Natural killer cell treated with Interleukin-12 subunit alpha and Interleukin-12 subunit beta and Interleukin-15 and Interleukin-18, amount 100 ng/mL, for 72 hours (primary cell): ENCODE results near the gene TOMM34. TPM values are rescaled to one million over a fixed set of nuclear protein-coding genes. Genes with fewer than 3 reads are reported as not detected.

Experiments
- ATAC-seq, 2 donors: fragments of 150-1000 bp; cut with Tn5 transposase in 1 of 2; sonication (Bioruptor Pico), chemical (Tn5 transposase) in 1 of 2; 2 replicates each; pipeline ENCODE4 v1.10.0; 2021
- DNase-seq: peaks from one replicate; pipeline ENCODE4 v3.0.0; 2022; ENCODE audit warnings: low spot score
- H3K27ac Mint-ChIP-seq, 2 donors: 1 replicate in 1 of 2; 2 replicates in 1 of 2; pipeline ENCODE4 v1.8.0; 2022; ENCODE audit warnings: mixed read lengths in 2 of 2, mild to moderate bottlenecking in 1 of 2, moderate library complexity in 1 of 2
- H3K27me3 Mint-ChIP-seq, 2 donors: 1 replicate in 1 of 2; 2 replicates in 1 of 2; pipeline ENCODE4 v1.8.0; 2022; ENCODE audit warnings: mixed read lengths in 2 of 2
- H3K36me3 Mint-ChIP-seq: one replicate; pipeline ENCODE4 v1.8.0; 2022; ENCODE audit warnings: mixed read lengths
- H3K4me1 Mint-ChIP-seq, 2 donors: 1 replicate in 1 of 2; 2 replicates in 1 of 2; pipeline ENCODE4 v1.8.0; 2022; ENCODE audit warnings: low read depth in 2 of 2, mixed read lengths in 2 of 2, mild to moderate bottlenecking in 1 of 2
- H3K4me3 Mint-ChIP-seq: one replicate; pipeline ENCODE4 v1.8.0; 2022; ENCODE audit warnings: mixed read lengths
- H3K9me3 Mint-ChIP-seq: 2 replicates; pipeline ENCODE4 v1.8.0; 2022; ENCODE audit warnings: mixed read lengths
- total RNA-seq, 2 donors: library from RNA; stranded (reverse); gene quantifications; one replicate each; pipeline ENCODE4 v1.2.3, GENCODE V29; 2022

Gene TOMM34
- total RNA-seq, 2 donors from 2014 or later, result 25.1 to 34.9 TPM

DNA sequence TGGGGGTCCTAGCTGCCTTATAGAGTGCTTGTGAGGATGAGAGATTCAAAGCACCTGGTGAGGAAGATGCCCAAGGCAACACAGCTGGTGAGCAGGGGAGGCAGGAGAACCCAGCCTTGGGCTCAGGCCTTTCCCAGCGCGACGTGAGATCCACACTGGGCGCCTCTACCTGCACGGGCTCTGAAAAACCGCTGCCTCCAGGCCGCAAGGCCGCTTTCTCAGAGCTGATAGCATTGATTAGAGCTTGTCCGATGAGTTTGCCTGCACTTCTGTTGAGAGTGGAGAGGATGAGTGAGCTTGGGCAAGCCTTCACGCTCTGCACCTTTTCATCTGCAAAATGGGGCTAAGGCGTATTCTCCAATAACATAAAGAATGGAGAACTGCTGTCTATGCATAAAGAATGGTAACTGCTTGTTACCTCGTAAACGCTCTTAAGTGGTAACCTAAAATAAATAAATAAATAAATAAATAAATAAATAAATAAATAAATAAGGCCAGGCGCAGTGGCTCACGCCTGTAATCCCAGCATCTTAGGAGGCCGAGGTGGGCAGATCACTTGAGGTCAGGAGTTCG lies 49.4 kb downstream of the TOMM34 start:
- peak overlapping the region; percentile 85 for H3K4me3 Mint-ChIP-seq
- H3K36me3 Mint-ChIP-seq, result peaks cover 4% of the 10 kb centered on the region
- H3K27ac Mint-ChIP-seq, result peak overlapping the region in 1 of 2 donors; percentile 47

DNA sequence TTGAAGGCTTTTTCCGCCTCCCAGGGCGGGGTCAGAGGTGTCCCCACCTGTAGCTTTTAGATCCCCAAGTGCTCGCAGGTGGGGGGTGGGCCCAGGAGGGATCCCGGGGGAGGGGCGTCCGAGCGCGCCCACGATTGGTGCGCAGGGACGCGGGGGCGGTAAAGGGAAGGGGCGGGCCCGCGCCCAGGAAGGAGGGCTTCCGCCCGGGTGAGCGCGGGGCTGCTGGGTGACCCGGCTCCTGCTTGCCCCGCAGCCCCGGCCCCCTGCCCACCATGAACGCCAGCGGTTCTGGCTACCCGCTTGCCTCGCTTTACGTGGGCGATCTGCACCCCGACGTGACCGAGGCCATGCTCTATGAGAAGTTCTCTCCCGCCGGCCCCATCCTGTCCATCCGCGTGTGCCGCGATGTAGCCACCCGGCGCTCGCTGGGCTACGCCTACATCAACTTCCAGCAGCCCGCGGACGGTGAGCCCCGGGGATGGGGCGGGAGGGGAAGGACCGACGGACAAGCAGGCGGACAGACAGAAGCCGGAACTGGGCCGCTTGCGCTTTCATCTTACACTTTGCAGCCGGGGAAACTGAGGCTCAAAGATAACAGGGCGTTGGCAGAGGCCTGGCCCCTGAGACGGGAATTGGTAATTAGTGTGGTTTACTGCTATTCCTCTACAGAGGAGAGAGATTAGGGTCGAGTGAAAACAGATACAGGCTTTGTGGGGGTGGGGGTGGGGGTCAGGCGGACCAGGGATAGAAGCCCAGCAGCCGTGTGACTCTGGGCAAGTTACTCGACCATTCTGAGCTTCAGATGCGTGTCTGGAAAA lies 50.1 kb downstream of the TOMM34 start, which contains the start of gene PABPC1L:
PABPC1L (plus strand) TSS at position 189 of the 818 bp plus-strand sequence; CDS start at position 273, 84 bp downstream.
- H3K4me1 Mint-ChIP-seq, result peaks cover 19 to 25% of the 10 kb centered on the region in 2 donors
- H3K27me3 Mint-ChIP-seq, result no peaks in the 10 kb centered on the region
- H3K36me3 Mint-ChIP-seq, result peaks cover 10% of the 10 kb centered on the region
- H3K4me3 Mint-ChIP-seq, result peak within 1 kb of the TSS; percentile 85
- H3K9me3 Mint-ChIP-seq, result no peaks in the 10 kb centered on the region
- ATAC-seq (peak; percentile 95 to 96), DNase-seq (peak; percentile 86)
- peak within 1 kb of the TSS; percentile 47 to 57 for H3K27ac Mint-ChIP-seq

More for the DNA sequence above, 49.4 kb downstream of the TOMM34 start:
- no peak for ATAC-seq
- Mint-ChIP-seq H3K4me1 (peaks cover 21 to 27% of the 10 kb centered on the region in 2 donors), H3K9me3 (no peaks in the 10 kb centered on the region), H3K27me3 (no peaks in the 10 kb centered on the region)
- no peak for DNase-seq

DNA sequence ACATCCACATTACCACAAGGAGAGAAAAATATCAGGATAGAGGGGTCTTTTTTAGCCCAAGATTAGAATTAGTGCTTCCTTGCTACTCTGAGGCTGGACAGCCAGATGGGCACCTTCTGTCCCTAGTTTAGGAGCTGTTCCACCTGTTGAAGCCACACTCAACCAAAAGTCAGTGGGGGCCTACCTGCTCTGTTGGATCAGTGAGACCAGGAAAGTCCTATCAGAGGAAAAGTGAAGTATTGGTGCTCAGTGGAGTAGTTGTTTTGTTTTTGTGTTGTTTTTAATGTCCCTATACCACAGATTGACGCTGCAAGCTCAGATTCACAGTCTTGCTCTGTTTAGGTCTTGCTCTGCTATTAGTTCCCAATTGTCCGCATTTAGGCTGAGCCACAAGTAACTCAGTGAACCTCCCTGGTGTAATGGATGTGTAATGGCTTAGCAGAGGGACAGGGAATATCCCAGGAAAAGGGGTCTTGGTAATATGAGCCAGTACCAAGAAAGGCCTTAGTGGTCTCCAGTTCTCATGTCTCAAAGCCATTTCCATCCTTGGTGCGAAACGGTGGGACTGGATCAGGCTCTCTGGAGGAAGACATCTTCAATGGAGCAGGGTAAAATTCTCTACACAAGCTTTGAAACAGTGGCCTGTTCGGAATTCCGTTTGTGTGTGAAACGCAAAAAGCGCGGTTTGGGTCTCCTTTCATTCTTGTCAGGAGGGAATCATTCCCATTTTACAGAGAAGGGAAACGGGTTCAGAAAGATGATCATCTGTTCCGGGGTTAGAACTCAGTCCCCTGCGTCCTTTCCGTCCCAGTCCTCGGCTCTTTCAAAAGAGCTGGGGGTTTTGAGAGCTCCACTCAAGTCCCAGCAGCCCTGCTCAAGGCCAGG lies 51.0 kb downstream of the TOMM34 start:
- Mint-ChIP-seq H3K27me3 (no peaks in the 10 kb centered on the region), H3K9me3 (no peaks in the 10 kb centered on the region), H3K27ac (peak overlapping the region; percentile 37 to 57), H3K36me3 (peaks cover 15% of the 10 kb centered on the region), H3K4me1 (peaks cover 13 to 18% of the 10 kb centered on the region in 2 donors), H3K4me3 (peak overlapping the region; percentile 85)
- ATAC-seq (no peak), DNase-seq (no peak)

DNA sequence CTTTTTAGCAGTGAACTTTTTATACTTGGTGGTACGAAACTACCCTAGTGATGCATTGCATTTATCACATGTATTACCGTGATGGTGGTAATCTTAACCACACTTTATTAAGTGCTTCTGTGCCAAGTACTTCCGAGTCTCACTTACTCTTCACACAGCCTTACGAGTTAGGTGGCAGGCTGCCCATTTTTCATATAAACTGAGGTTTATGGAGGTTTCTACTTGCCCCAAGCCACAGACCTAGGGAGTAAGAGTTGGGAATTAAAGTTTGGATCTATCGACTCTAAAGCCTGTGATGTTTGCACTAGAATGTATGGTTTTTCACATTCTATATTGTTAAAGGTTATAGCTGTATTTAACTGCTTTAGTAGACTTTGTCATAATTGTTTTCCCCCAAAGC lies 55.8 kb downstream of the TOMM34 start:
- H3K9me3 Mint-ChIP-seq, result no peaks in the 10 kb centered on the region
- H3K36me3 Mint-ChIP-seq, result peaks cover 26% of the 10 kb centered on the region
- no peak for DNase-seq
- ATAC-seq, result no peak
- H3K27ac Mint-ChIP-seq, result peak overlapping the region in 1 of 2 donors; percentile 14
- peaks cover 19% of the 10 kb centered on the region in 2 donors for H3K4me1 Mint-ChIP-seq
- H3K27me3 Mint-ChIP-seq, result no peaks in the 10 kb centered on the region
- H3K4me3 Mint-ChIP-seq, result no peak overlapping the region

DNA sequence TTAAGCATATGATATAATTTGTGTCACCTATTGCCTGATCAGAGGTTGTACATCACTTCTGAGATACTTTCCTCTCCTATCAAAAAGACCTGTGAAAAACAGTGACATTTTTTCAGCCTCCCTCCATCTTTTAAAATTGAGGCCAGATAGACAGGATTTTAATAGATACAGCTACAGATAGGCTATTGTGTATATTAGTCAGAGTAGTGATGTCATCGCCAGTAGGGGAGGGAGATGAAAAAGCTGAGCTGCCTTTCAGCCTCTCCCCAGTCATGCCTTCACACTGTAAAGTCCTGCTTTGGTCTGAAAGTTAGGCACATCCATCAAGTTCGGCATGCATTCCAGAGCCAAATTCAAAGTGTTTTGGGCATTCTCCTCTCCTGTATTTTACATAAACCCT lies 58.2 kb downstream of the TOMM34 start:
- DNase-seq, result no peak
- peaks cover 31% of the 10 kb centered on the region for H3K36me3 Mint-ChIP-seq
- no peak overlapping the region for H3K4me3 Mint-ChIP-seq
- peak overlapping the region in 1 of 2 donors; percentile 6 for H3K27ac Mint-ChIP-seq
- H3K9me3 Mint-ChIP-seq, result no peaks in the 10 kb centered on the region
- H3K4me1 Mint-ChIP-seq, result peaks cover 24 to 26% of the 10 kb centered on the region in 2 donors
- ATAC-seq, result no peak
- no peaks in the 10 kb centered on the region for H3K27me3 Mint-ChIP-seq

DNA sequence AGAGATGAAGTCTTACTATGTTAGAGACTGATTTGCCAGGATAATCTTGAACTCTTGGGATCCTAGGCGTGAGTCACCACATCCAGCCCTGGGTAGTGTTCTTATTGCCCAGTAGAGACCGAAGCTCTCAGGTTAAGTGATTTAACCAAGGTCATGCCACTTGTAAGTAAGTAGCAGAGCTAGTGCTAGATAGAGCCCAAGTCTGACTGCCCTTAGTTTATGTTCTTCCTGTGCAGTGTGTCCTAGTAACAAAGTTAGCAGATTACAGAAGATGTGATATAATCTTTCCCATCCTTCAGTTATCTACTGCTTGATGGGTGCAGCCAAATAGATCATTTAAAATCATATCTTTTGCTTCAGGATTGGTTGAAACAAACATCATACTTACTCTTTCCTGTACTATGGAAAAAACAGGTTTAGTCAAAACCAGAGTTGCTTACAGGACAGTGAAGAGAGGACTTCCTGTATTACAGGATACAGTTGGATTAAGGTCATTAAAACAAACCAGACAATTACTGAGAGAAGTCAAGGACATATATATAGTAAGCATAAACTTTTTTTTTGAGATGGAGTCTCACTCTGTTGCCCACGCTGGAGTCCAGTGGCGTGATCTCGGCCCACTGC lies 59.9 kb downstream of the TOMM34 start:
- DNase-seq (no peak), ATAC-seq (peak; percentile 67 to 75)
- no peaks in the 10 kb centered on the region for H3K9me3 Mint-ChIP-seq
- H3K27me3 Mint-ChIP-seq, result no peaks in the 10 kb centered on the region
- peaks cover 23% of the 10 kb centered on the region for H3K36me3 Mint-ChIP-seq
- H3K4me3 Mint-ChIP-seq, result peak overlapping the region; percentile 33
- peaks cover 40 to 41% of the 10 kb centered on the region in 2 donors for H3K4me1 Mint-ChIP-seq
- H3K27ac Mint-ChIP-seq, result peak overlapping the region; percentile 76 to 88

DNA sequence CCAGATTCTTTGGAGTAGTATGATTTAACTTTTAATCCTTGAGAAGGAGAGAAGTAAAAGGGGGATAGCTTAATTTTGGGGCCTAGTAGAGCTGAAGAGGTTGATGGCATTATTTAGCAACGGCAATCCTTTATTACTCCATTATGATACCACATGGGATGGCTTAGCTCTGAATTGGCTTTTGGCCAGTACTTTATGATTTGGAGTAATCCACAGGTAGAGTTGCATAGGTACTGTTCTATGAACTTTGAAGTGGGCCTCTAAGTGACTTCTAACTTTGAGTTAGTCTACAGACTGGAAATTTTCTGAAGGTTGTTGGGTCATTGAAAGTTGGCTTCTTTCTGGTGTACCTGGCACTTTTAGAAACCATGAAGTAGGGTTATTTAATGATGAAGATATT lies 63.1 kb downstream of the TOMM34 start:
- no peaks in the 10 kb centered on the region for H3K9me3 Mint-ChIP-seq
- peak overlapping the region; percentile 30 for H3K4me3 Mint-ChIP-seq
- ATAC-seq (no peak), DNase-seq (no peak)
- H3K27me3 Mint-ChIP-seq, result no peaks in the 10 kb centered on the region
- peaks cover 58 to 67% of the 10 kb centered on the region in 2 donors for H3K4me1 Mint-ChIP-seq
- peaks cover 10% of the 10 kb centered on the region for H3K36me3 Mint-ChIP-seq
- H3K27ac Mint-ChIP-seq, result peak overlapping the region; percentile 20 to 28

DNA sequence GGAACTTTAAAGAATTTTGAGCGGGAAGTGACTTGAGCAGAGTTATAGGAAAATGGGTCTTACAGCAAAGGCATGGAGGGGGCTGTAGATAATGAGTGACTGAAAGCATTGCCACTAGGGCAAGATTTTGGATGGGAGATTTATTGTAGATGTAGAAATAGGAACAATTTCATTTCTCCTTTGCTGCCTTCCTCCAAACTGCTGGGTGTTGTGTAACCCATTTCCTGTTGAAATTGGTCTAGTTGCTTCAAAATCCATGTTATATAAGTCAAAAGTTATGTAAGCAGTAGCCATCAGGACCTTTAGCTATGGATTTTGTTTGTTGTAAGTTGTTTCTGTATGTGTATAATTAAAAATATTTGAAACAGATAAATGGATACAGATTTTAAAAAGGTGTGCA lies 63.6 kb downstream of the TOMM34 start:
- Mint-ChIP-seq H3K4me1 (peaks cover 62 to 73% of the 10 kb centered on the region in 2 donors), H3K27me3 (no peaks in the 10 kb centered on the region), H3K9me3 (no peaks in the 10 kb centered on the region), H3K27ac (peak overlapping the region; percentile 20 to 73), H3K36me3 (peaks cover 10% of the 10 kb centered on the region), H3K4me3 (peak overlapping the region; percentile 61)
- no peak for DNase-seq
- ATAC-seq, result no peak

DNA sequence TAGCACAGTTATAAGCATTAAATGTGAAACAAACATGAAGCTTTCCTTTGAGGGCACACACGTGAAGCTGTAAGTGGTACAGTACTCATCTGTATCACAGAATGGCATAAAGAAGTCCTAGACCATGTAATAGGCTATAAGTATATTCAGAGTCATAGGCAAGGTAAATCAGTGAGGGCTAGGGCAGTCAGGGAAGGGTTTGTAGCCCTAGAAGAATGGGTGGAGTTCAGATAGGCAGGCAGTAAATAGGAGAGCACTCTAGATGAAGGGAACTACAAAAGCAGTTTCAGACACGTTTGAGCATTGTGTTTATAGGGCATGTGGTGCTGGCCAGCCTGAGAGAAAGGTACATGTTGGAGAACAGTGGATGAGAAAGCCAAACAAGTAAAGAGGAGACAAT lies 65.2 kb downstream of the TOMM34 start:
- Mint-ChIP-seq H3K36me3 (peaks cover 10% of the 10 kb centered on the region), H3K9me3 (no peaks in the 10 kb centered on the region), H3K27ac (peak overlapping the region; percentile 20), H3K4me1 (peaks cover 60 to 69% of the 10 kb centered on the region in 2 donors), H3K27me3 (no peaks in the 10 kb centered on the region), H3K4me3 (peak overlapping the region; percentile 47)
- ATAC-seq (no peak), DNase-seq (no peak)

Other genes with a start within 250 kb of the TOMM34 start
- not detected for gene CCN5, start 245.0 kb downstream of the TOMM34 start, total RNA-seq
- under 1 TPM; 0.28 to 0.50 TPM for gene KCNK15, start 214.5 kb downstream of the TOMM34 start, total RNA-seq
- gene RIMS4, start 149.9 kb downstream of the TOMM34 start, total RNA-seq, result not detected
- 100 to 1,000 TPM; 189 to 283 TPM for gene YWHAB, start 74.7 kb downstream of the TOMM34 start, total RNA-seq
- 100 to 1,000 TPM in 1 of 2 donors, 10 to 100 TPM in 1; 58.2 to 113 TPM for gene PABPC1L, start 50.3 kb downstream of the TOMM34 start, total RNA-seq
- gene STK4, start 6.1 kb upstream of the TOMM34 start, total RNA-seq, result 100 to 1,000 TPM; 157 to 264 TPM
- gene KCNS1, start 140.7 kb upstream of the TOMM34 start, total RNA-seq, result under 1 TPM; 0.24 to 0.33 TPM
- gene WFDC5, start 154.8 kb upstream of the TOMM34 start, total RNA-seq, result not detected
- not detected for gene WFDC12, start 164.1 kb upstream of the TOMM34 start, total RNA-seq
- not detected for gene PI3, start 214.5 kb upstream of the TOMM34 start, total RNA-seq
- gene SEMG1, start 246.6 kb upstream of the TOMM34 start, total RNA-seq, result not detected